GM23338 (cell line): ENCODE results near the gene TSNAX. TPM values are rescaled to one million over a fixed set of nuclear protein-coding genes. Genes with fewer than 3 reads are reported as not detected.

Experiments used
- ATAC-seq: fragments of 200-7000 bp; cut with Tn5 transposase; 3 replicates; pipeline ENCODE4 v1.9.1; 2020
- DNase-seq: peaks from one replicate; pipeline ENCODE4 v3.0.0-alpha.2; 2015; ENCODE audit warnings: low spot score
- H2AFZ ChIP-seq: fragments of 200-600 bp; sonication (generic); 2 replicates; pipeline ENCODE4 v1.8.0; 2016; ENCODE audit warnings: antibody characterized with exemption, mild to moderate bottlenecking, moderate library complexity
- H3F3A ChIP-seq: fragments of 200-600 bp; sonication (generic); replicated peaks from 2 replicates; pipeline ENCODE4 v1.8.0; 2017; ENCODE audit warnings: antibody characterized with exemption, mixed run types, low read depth
- H3K27ac ChIP-seq: fragments of 200-600 bp; sonication (generic); 2 replicates; pipeline ENCODE4 v1.6.1; 2016; ENCODE audit warnings: low read depth
- H3K27me3 ChIP-seq: fragments of 200-600 bp; sonication (generic); 2 replicates; pipeline ENCODE4 v1.8.0; 2016; ENCODE audit warnings: mild to moderate bottlenecking, mixed run types, moderate library complexity; ENCODE audit not compliant: insufficient read depth
- H3K36me3 ChIP-seq: fragments of 200-600 bp; sonication (generic); 2 replicates; pipeline ENCODE4 v1.8.0; 2016; ENCODE audit warnings: mild to moderate bottlenecking; ENCODE audit not compliant: insufficient read depth
- H3K4me1 ChIP-seq: fragments of 200-600 bp; sonication (generic); 2 replicates; pipeline ENCODE4 v1.8.0; 2016; ENCODE audit warnings: mild to moderate bottlenecking, moderate library complexity; ENCODE audit not compliant: insufficient read depth
- H3K4me2 ChIP-seq: fragments of 200-600 bp; sonication (generic); 2 replicates; pipeline ENCODE4 v1.7.1; 2017; ENCODE audit warnings: mixed run types
- H3K4me3 ChIP-seq: fragments of 200-600 bp; sonication (generic); 2 replicates; pipeline ENCODE4 v1.6.1; 2016; ENCODE audit warnings: mixed run types
- H3K79me2 ChIP-seq: fragments of 200-600 bp; sonication (generic); replicated peaks from 2 replicates; pipeline ENCODE4 v1.8.0; 2017; ENCODE audit warnings: mild to moderate bottlenecking; ENCODE audit not compliant: insufficient read depth
- H3K9me2 ChIP-seq: fragments of 200-600 bp; sonication (generic); 2 replicates; pipeline ENCODE4 v1.8.0; 2017; ENCODE audit not compliant: insufficient read depth
- H4K20me1 ChIP-seq: fragments of 200-600 bp; sonication (generic); replicated peaks from 2 replicates; pipeline ENCODE4 v1.8.0; 2017; ENCODE audit warnings: mild to moderate bottlenecking; ENCODE audit not compliant: insufficient read depth
- H3K27ac Mint-ChIP-seq: 2 replicates; pipeline ENCODE4 v1.8.0; 2020; ENCODE audit warnings: inconsistent platforms, mild to moderate bottlenecking, moderate library complexity, mixed read lengths
- H3K27me3 Mint-ChIP-seq: 3 replicates; pipeline ENCODE4 v1.8.0; 2022; ENCODE audit warnings: low read depth, mild to moderate bottlenecking, moderate library complexity, mixed read lengths, inconsistent platforms; ENCODE audit not compliant: insufficient read depth, poor library complexity
- H3K36me3 Mint-ChIP-seq: 3 replicates; pipeline ENCODE4 v1.8.0; 2021; ENCODE audit warnings: low read depth, mild to moderate bottlenecking, inconsistent platforms, moderate library complexity, mixed read lengths
- H3K4me1 Mint-ChIP-seq: 3 replicates; pipeline ENCODE4 v1.8.0; 2020; ENCODE audit warnings: mild to moderate bottlenecking, inconsistent platforms, mixed read lengths
- H3K4me3 Mint-ChIP-seq: 3 replicates; pipeline ENCODE4 v1.8.0; 2021; ENCODE audit warnings: moderate library complexity, mild to moderate bottlenecking, inconsistent platforms, mixed read lengths
- H3K9me3 Mint-ChIP-seq: 3 replicates; pipeline ENCODE4 v1.8.0; 2020; ENCODE audit warnings: moderate library complexity, mild to moderate bottlenecking, inconsistent platforms, mixed read lengths
- CREB1 ChIP-seq: fragments of 250-450 bp; sonication (Bioruptor Pico); IDR thresholded peaks from 2 replicates; pipeline ENCODE4 v1.5.0; 2020; ENCODE audit warnings: low read depth, mild to moderate bottlenecking, moderate library complexity
- EZH2 ChIP-seq: fragments of 200-600 bp; sonication (generic); IDR thresholded peaks from one replicate; pipeline ENCODE4 v1.8.0; 2017; ENCODE audit warnings: antibody characterized with exemption, mild to moderate bottlenecking, low read depth; ENCODE audit not compliant: unreplicated experiment
- EZH2phosphoT487 ChIP-seq: fragments of 200-600 bp; sonication (generic); IDR thresholded peaks from one replicate; pipeline ENCODE4 v1.8.1; 2018; ENCODE audit warnings: antibody characterized with exemption; ENCODE audit not compliant: unreplicated experiment
- JUNB ChIP-seq: IDR thresholded peaks from one replicate; pipeline ENCODE4 v1.6.1; 2016; ENCODE audit warnings: antibody characterized with exemption; ENCODE audit not compliant: unreplicated experiment
- NANOG ChIP-seq: IDR thresholded peaks from 2 replicates; pipeline ENCODE4 v1.6.1; 2016; ENCODE audit warnings: antibody characterized with exemption, borderline replicate concordance
- POLR2AphosphoS5 ChIP-seq: IDR thresholded peaks from 2 replicates; pipeline ENCODE4 v1.6.1; 2016; ENCODE audit warnings: antibody characterized with exemption, low read depth
- STAT1 ChIP-seq: IDR thresholded peaks from one replicate; pipeline ENCODE4 v1.6.1; 2016; ENCODE audit warnings: antibody characterized with exemption; ENCODE audit not compliant: unreplicated experiment
- ZNF114 ChIP-seq: fragments of 250-450 bp; sonication (Bioruptor Pico); IDR thresholded peaks from 2 replicates; pipeline ENCODE4 v1.5.0; 2020; ENCODE audit warnings: mild to moderate bottlenecking, moderate library complexity
- ZNF331 ChIP-seq: fragments of 250-450 bp; sonication (Bioruptor Pico); IDR thresholded peaks from 2 replicates; pipeline ENCODE4 v1.5.0; 2020; ENCODE audit warnings: low read depth, mild to moderate bottlenecking, moderate library complexity
- polyA plus RNA-seq: library from polyadenylated mRNA; unstranded; fragments of >200 nt; fragmentation: Nextera tagmentation; extraction: Ambion mirVana; gene quantifications from 2 replicates; pipeline ENCODE4 v1.2.1, GENCODE V29; 2016
- total RNA-seq: library from RNA; depleted of rRNA; stranded (reverse); fragments of >200 nt; shearing (Covaris generic); gene quantifications from 2 replicates; pipeline ENCODE4 v1.2.3, GENCODE V29; 2014
- TF ChIP-seq, protein P1 (sequence below): IDR thresholded peaks from one replicate; pipeline ENCODE4 v1.6.1; 2018; ENCODE audit warnings: antibody characterized with exemption; ENCODE audit not compliant: unreplicated experiment
- TF ChIP-seq, protein P2 (sequence below): fragments of 250-450 bp; sonication (Bioruptor Pico); IDR thresholded peaks from 2 replicates; pipeline ENCODE4 v1.5.0; 2020; ENCODE audit warnings: mild to moderate bottlenecking, moderate library complexity
- TF ChIP-seq, protein P3 (sequence below): IDR thresholded peaks from 2 replicates; pipeline ENCODE4 v1.6.1; 2016; ENCODE audit warnings: antibody characterized with exemption
- TF ChIP-seq, protein P4 (sequence below), 2 experiments: fragments of 200-600 bp in 1 of 2; sonication (generic) in 1 of 2; conservative IDR thresholded peaks; 2 replicates each; pipeline versions ENCODE4 v1.5.1 to v1.6.1; 2016 to 2017; ENCODE audit warnings: antibody characterized with exemption in 2 of 2, low read depth in 2 of 2, mild to moderate bottlenecking in 2 of 2, moderate library complexity in 1 of 2

The TSNAX gene
- total and polyA plus RNA-seq, 2 experiments from 2014 or later, result 31.5 to 31.7 TPM

DNA sequence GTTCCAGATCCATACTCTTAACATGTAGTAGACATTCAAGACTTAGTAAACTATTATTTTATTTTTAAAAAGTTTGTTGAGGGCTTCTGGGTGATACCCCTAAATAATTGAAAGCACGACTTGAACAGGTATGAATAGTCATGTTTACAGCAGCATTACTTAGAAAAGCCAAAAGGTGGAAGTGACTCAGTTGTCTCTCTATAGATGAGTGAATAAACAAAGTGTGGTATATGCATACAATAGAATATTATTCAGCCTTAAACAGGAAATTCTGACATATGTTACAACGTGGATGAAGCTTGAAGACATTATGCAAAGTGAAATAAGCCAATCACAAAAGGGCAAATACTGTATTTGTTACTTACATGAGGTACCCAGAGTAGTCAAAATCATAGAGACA, 26.5 kb downstream of the TSNAX start:
- Histone ChIP-seq H3K4me3 (no peak overlapping the region), H3K4me2 (no peak overlapping the region), H3F3A (no peaks in the 10 kb centered on the region), H4K20me1 (peaks cover 17% of the 10 kb centered on the region), H3K27ac (no peak overlapping the region), H2AFZ (no peak overlapping the region), H3K9me2 (no peaks in the 10 kb centered on the region), H3K4me1 (0 out of 2 replicates have a peak, but pooled peaks cover 3% of the 10 kb centered on the region), H3K27me3 (no peaks in the 10 kb centered on the region), H3K79me2 (peaks cover 11% of the 10 kb centered on the region; the same call in 1 of the 2 replicates), H3K36me3 (no peaks in the 10 kb centered on the region)
- DNase-seq (no peak), ATAC-seq (no peak)
- Mint-ChIP-seq H3K9me3 (no peaks in the 10 kb centered on the region), H3K4me1 (peaks cover 10% of the 10 kb centered on the region; the same call in 2 of the 3 replicates), H3K36me3 (no peaks in the 10 kb centered on the region; the same call in 2 of the 3 replicates), H3K4me3 (no peak overlapping the region), H3K27ac (no peak overlapping the region), H3K27me3 (no peaks in the 10 kb centered on the region)
- no peak for TF ChIP-seq NANOG
- TF ChIP-seq, protein P1, sequence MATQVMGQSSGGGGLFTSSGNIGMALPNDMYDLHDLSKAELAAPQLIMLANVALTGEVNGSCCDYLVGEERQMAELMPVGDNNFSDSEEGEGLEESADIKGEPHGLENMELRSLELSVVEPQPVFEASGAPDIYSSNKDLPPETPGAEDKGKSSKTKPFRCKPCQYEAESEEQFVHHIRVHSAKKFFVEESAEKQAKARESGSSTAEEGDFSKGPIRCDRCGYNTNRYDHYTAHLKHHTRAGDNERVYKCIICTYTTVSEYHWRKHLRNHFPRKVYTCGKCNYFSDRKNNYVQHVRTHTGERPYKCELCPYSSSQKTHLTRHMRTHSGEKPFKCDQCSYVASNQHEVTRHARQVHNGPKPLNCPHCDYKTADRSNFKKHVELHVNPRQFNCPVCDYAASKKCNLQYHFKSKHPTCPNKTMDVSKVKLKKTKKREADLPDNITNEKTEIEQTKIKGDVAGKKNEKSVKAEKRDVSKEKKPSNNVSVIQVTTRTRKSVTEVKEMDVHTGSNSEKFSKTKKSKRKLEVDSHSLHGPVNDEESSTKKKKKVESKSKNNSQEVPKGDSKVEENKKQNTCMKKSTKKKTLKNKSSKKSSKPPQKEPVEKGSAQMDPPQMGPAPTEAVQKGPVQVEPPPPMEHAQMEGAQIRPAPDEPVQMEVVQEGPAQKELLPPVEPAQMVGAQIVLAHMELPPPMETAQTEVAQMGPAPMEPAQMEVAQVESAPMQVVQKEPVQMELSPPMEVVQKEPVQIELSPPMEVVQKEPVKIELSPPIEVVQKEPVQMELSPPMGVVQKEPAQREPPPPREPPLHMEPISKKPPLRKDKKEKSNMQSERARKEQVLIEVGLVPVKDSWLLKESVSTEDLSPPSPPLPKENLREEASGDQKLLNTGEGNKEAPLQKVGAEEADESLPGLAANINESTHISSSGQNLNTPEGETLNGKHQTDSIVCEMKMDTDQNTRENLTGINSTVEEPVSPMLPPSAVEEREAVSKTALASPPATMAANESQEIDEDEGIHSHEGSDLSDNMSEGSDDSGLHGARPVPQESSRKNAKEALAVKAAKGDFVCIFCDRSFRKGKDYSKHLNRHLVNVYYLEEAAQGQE, result no peak
- no peak for TF ChIP-seq JUNB
- TF ChIP-seq, protein P2, sequence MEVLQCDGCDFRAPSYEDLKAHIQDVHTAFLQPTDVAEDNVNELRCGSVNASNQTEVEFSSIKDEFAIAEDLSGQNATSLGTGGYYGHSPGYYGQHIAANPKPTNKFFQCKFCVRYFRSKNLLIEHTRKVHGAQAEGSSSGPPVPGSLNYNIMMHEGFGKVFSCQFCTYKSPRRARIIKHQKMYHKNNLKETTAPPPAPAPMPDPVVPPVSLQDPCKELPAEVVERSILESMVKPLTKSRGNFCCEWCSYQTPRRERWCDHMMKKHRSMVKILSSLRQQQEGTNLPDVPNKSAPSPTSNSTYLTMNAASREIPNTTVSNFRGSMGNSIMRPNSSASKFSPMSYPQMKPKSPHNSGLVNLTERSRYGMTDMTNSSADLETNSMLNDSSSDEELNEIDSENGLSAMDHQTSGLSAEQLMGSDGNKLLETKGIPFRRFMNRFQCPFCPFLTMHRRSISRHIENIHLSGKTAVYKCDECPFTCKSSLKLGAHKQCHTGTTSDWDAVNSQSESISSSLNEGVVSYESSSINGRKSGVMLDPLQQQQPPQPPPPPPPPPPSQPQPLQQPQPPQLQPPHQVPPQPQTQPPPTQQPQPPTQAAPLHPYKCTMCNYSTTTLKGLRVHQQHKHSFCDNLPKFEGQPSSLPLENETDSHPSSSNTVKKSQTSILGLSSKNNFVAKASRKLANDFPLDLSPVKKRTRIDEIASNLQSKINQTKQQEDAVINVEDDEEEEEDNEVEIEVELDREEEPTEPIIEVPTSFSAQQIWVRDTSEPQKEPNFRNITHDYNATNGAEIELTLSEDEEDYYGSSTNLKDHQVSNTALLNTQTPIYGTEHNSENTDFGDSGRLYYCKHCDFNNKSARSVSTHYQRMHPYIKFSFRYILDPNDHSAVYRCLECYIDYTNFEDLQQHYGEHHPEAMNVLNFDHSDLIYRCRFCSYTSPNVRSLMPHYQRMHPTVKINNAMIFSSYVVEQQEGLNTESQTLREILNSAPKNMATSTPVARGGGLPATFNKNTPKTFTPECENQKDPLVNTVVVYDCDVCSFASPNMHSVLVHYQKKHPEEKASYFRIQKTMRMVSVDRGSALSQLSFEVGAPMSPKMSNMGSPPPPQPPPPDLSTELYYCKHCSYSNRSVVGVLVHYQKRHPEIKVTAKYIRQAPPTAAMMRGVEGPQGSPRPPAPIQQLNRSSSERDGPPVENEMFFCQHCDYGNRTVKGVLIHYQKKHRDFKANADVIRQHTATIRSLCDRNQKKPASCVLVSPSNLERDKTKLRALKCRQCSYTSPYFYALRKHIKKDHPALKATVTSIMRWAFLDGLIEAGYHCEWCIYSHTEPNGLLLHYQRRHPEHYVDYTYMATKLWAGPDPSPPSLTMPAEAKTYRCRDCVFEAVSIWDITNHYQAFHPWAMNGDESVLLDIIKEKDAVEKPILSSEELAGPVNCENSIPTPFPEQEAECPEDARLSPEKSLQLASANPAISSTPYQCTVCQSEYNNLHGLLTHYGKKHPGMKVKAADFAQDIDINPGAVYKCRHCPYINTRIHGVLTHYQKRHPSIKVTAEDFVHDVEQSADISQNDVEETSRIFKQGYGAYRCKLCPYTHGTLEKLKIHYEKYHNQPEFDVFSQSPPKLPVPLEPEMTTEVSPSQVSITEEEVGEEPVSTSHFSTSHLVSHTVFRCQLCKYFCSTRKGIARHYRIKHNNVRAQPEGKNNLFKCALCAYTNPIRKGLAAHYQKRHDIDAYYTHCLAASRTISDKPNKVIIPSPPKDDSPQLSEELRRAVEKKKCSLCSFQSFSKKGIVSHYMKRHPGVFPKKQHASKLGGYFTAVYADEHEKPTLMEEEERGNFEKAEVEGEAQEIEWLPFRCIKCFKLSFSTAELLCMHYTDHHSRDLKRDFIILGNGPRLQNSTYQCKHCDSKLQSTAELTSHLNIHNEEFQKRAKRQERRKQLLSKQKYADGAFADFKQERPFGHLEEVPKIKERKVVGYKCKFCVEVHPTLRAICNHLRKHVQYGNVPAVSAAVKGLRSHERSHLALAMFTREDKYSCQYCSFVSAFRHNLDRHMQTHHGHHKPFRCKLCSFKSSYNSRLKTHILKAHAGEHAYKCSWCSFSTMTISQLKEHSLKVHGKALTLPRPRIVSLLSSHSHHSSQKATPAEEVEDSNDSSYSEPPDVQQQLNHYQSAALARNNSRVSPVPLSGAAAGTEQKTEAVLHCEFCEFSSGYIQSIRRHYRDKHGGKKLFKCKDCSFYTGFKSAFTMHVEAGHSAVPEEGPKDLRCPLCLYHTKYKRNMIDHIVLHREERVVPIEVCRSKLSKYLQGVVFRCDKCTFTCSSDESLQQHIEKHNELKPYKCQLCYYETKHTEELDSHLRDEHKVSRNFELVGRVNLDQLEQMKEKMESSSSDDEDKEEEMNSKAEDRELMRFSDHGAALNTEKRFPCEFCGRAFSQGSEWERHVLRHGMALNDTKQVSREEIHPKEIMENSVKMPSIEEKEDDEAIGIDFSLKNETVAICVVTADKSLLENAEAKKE (CRISPR knock-in tag), result no peak
- no peak for TF ChIP-seq EZH2
- no peak for TF ChIP-seq POLR2AphosphoS5
- no peak for TF ChIP-seq ZNF331 (CRISPR knock-in tag)
- no peak for TF ChIP-seq STAT1
- TF ChIP-seq, protein P3, sequence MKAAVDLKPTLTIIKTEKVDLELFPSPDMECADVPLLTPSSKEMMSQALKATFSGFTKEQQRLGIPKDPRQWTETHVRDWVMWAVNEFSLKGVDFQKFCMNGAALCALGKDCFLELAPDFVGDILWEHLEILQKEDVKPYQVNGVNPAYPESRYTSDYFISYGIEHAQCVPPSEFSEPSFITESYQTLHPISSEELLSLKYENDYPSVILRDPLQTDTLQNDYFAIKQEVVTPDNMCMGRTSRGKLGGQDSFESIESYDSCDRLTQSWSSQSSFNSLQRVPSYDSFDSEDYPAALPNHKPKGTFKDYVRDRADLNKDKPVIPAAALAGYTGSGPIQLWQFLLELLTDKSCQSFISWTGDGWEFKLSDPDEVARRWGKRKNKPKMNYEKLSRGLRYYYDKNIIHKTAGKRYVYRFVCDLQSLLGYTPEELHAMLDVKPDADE, result no peak
- TF ChIP-seq EZH2phosphoT487, result no peak
- no peak for TF ChIP-seq CREB1
- no peak for TF ChIP-seq ZNF114
- TF ChIP-seq, protein P4, sequence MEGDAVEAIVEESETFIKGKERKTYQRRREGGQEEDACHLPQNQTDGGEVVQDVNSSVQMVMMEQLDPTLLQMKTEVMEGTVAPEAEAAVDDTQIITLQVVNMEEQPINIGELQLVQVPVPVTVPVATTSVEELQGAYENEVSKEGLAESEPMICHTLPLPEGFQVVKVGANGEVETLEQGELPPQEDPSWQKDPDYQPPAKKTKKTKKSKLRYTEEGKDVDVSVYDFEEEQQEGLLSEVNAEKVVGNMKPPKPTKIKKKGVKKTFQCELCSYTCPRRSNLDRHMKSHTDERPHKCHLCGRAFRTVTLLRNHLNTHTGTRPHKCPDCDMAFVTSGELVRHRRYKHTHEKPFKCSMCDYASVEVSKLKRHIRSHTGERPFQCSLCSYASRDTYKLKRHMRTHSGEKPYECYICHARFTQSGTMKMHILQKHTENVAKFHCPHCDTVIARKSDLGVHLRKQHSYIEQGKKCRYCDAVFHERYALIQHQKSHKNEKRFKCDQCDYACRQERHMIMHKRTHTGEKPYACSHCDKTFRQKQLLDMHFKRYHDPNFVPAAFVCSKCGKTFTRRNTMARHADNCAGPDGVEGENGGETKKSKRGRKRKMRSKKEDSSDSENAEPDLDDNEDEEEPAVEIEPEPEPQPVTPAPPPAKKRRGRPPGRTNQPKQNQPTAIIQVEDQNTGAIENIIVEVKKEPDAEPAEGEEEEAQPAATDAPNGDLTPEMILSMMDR (conservative IDR thresholded peaks at IDR 0.05; ENCODE audit: low read depth in 2 of 2), result no peak
